ENCODE measurements around the gene SC5D.

- TF ChIP-seq POLR2A (IDR thresholded peaks at IDR 0.05; ENCODE audit: low read depth, low read length) (no peak), TAF1 (IDR thresholded peaks at IDR 0.05; ENCODE audit: low read depth, low read length) (no peak), SPI1 (IDR thresholded peaks at IDR 0.05; ENCODE audit: low read depth, low read length) (no peak), POLR2AphosphoS5 (IDR thresholded peaks at IDR 0.05; ENCODE audit: low read depth, low read length) (no peak)
These were observed 45.2 kb downstream of the SC5D start for GRCh38 chr11:121337740-121338272.

Data from GM12891 (cell line).